Stimulated activated CD8-positive, alpha-beta memory T cell treated with anti-CD3 and anti-CD28 coated beads, Interleukin-7, amount 100 ng/mL, for 24 hours (primary cell): ENCODE measurements around the gene KIR2DL4.
"Not testable (repeated sequence)": the region's sequence is repeated elsewhere in the genome, so short reads cannot be mapped to it uniquely, and the experiment has no call there.

Experiments
- DNase-seq: peaks from one replicate; pipeline ENCODE4 v3.0.0-alpha.2; 2020; ENCODE audit warnings: low read depth

KIR2DL4 gene

DNA sequence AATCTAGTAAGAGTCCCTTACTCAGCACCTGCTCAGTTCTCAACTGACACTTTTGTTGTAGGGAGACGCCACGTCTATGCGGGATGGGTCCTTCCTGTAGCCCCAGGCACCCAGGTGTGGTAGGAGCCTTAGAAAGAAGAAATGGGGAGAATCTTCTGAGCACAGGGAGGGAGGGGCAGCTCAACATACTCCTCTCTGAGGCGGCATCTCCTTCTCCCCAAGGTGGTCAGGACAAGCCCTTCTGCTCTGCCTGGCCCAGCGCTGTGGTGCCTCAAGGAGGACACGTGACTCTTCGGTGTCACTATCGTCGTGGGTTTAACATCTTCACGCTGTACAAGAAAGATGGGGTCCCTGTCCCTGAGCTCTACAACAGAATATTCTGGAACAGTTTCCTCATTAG lies 1.2 kb downstream of the KIR2DL4 start:
- DNase-seq: no peak

DNA sequence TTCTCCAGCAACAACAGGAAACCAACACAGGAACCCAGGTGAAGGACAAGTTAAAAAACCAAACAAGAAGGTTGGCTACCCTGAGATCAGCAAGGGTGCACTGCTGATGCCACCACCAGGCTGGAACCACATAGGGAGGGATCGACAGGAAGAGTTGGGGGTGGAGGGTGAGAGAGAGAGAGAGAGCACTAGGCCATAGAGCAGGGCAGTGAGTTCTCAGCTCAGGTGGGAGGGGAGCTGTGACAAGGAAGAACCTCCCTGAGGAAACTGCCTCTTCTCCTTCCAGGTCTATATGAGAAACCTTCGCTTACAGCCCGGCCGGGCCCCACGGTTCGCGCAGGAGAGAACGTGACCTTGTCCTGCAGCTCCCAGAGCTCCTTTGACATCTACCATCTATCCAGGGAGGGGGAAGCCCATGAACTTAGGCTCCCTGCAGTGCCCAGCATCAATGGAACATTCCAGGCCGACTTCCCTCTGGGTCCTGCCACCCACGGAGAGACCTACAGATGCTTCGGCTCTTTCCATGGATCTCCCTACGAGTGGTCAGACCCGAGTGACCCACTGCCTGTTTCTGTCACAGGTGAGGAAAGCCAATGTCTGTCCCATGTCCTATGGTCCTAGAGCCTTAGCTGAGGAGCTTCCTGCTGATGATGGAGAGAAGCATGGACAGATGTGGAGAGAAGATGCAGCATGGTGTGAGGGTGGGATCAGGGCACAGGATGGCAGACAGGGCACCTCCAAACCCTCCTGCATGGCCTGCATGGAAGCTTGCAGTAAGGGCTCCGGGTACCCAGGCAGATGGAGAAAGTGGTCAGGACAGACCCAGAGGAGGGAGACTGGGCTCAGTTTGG lies 2.5 kb downstream of the KIR2DL4 start:
- DNase-seq: no peak

DNA sequence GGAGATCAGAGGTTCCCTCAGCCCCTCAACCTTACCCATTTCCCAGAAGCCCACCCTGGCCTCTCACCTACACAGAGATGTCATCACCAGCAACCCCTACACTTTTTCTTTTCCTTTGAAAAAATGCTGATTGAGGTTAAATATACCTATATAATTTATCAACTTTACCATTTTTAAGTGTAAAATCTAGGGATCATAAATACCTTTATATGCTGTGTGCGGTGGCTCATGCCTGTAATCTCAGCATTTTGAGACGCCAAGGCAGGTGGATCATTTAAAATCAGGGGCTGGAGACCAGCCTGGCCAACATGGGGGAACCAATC lies 3.1 kb downstream of the KIR2DL4 start:
- no peak for DNase-seq

DNA sequence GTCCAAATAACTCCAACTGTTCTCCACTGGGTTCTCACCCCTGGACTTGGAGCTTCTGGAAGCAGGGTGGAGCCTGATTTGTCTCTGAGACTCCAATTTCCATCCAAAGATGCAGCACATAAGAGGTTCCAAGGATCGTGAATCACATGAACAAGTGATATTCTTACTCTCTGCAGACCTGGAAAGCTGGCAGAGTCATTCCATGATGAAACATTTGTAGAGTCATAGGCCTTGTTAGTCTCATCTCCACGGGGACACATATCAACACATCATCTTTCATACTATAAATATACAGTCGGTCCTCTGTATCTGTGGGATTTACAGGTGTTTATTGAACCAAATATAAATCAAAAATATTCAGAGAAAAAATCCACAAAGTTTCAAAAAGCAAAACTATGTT lies 11.2 kb downstream of the KIR2DL4 start:
- not testable (repeated sequence) for DNase-seq

DNA sequence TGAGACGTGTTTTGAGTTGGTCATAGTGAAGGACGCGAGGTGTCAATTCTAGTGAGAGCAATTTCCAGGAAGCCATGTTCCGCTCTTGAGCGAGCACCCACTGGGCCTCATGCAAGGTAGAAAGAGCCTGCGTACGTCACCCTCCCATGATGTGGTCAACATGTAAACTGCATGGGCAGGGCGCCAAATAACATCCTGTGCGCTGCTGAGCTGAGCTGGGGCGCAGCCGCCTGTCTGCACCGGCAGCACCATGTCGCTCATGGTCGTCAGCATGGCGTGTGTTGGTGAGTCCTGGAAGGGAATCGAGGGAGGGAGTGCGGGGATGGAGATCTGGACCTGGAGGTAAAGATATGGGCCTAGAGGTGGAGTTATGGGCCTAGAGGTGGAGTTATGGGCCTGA lies 12.8 kb downstream of the KIR2DL4 start, which contains the start of gene KIR3DL1:
TSS of gene KIR3DL1 (plus strand) at position 218 of the 400 bp plus-strand sequence.
- DNase-seq: not testable (repeated sequence)

DNA sequence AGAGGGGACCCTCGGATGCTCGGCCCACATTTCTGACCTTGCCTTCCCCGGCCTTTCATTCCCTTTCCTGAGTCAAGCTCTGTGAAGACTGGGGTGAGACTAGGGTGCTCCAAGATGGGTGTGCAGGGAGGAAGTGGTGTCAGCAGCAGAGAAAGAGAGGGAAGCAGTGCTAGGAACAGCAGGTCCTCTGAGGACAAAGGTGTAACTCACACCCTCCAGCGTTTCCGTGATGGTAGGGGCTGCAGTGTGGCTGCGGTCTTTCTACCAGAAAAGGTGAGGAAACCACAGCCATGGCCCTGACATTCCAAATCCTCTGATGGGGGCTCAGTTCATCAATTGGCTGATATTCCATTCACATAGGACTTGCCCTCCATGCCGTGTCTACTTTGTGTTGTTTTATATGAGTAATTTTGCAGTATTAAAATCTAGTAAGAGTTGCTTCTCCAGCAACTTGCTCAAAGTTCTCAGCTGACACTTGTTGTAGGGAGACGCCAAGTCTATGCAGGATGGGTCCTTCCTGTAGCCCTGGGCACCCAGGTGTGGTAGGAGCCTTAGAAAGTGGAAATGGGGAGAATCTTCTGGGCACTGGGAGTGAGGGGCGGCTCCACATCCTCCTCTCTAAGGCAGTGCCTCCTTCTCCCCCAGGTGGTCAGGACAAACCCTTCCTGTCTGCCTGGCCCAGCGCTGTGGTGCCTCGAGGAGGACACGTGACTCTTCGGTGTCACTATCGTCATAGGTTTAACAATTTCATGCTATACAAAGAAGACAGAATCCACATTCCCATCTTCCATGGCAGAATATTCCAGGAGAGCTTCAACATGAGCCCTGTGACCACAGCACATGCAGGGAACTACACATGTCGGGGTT lies 14.5 kb downstream of the KIR2DL4 start:
- no peak for DNase-seq

DNA sequence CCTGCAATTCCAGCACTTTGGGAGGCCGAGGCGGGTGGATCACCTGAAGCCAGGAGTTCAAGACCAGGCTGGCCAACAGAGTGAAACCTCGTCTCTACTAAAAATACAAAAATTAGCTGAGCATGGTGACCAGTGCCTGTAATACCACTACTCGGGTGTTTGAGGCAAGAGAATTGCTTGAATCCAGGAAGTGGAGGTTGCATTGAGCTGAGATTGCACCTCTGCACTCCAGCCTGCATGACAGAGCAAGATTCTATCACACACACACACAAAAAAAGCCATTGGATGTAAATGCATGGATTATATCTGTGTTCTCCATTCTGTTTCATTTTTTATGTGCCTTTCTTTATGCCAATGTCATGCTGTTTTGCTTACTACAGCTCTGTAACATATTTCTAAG lies 21.0 kb downstream of the KIR2DL4 start:
- DNase-seq: not testable (repeated sequence)

DNA sequence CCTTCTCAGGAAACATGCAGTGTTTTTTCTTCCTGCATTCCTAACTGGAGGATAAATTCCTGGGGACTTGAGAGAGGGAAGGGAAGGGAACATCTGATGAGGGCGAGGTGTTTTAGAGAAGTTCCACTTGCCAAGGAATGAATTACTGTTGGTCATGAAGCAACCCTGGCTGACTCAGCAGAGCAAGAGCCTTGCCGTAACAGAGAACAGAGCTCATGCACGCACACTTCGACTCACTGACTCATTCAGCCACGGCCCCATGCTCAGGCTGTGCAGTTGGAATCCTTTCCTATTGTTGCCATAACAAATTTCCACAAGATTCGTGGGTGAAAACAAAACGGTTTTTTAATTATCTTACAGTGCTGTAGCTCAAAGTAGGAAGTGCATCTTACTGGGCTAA lies 21.9 kb downstream of the KIR2DL4 start:
- DNase-seq: not testable (repeated sequence)

DNA sequence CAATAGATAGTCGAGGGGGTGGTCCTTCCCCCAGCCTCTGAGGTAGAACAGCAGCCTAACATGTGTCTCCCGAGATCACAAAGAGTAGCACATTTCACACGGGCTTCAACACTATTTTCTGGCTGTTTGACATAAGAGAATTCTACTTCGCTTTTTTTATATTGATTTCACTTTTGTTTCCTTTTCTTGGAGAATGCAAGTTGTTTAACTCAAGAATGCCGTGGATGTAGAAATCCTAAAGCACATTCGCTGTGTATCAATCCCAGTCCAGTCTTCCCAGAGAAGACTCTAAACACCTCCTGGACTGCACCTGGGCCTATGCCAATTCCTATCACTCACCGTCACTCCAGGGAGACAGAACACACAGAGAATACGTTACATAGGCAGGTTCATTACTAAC lies 24.7 kb downstream of the KIR2DL4 start:
- not testable (repeated sequence) for DNase-seq

DNA sequence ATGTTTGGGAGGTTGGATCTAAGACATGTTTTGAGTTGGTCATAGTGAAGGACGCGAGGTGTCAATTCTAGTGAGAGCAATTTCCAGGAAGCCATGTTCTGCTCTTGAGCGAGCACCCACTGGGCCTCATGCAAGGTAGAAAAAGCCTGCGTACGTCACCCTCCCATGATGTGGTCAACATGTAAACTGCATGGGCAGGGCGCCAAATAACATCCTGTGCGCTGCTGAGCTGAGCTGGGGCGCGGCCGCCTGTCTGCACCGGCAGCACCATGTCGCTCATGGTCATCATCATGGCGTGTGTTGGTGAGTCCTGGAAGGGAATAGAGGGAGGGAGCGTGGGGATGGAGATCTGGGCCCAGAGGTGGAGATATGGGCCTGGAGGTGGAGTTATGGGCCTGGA lies 29.1 kb downstream of the KIR2DL4 start, which contains the start of gene KIR2DS4:
TSS of gene KIR2DS4 (plus strand) at position 181 of the 400 bp plus-strand sequence.
- not testable (repeated sequence) for DNase-seq

DNA sequence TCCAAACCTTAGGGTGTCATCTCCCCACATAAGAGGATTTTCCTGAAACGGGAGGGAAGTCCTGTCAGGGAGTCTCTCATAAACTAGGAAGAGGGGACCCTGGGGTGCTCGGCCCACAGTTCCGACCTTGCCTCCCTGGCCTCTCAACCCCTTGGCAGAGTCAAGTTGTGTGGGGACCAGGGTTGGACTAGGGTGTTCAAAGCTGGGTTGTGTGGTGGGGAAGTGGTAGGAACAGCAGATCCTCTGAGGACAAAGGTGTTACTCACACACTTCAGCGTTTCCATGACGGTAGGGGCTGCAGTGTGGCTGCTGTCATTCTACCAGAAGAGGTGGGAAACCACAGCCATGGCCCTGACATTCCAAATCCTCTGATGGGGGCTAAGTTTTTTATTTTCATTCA lies 31.7 kb downstream of the KIR2DL4 start:
- not testable (repeated sequence) for DNase-seq

DNA sequence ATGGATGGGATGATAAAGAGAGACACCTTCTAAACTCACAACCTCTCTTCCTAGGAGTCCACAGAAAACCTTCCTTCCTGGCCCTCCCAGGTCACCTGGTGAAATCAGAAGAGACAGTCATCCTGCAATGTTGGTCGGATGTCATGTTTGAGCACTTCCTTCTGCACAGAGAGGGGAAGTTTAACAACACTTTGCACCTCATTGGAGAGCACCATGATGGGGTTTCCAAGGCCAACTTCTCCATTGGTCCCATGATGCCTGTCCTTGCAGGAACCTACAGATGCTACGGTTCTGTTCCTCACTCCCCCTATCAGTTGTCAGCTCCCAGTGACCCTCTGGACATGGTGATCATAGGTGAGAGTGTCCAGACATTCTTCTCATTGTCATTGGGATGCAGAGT lies 34.1 kb downstream of the KIR2DL4 start:
- not testable (repeated sequence) for DNase-seq

DNA sequence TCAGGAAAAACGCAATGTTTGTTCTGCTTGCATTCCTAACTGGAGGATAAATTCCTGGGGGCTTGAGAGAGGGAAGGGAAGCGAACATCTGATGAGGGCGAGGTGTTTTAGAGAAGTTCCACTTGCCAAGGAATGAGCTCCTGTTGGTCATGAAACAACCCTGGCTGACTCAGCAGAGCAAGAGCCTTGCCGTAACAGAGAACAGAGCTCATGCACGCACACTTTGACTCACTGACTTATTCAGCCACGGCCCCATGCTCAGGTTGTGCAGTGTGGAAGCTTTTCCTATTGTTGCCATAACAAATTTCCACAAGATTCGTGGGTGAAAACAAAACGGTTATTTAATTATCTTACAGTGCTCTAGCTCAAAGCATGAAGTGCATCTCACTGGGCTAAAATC lies 39.8 kb downstream of the KIR2DL4 start:
- not testable (repeated sequence) for DNase-seq

DNA sequence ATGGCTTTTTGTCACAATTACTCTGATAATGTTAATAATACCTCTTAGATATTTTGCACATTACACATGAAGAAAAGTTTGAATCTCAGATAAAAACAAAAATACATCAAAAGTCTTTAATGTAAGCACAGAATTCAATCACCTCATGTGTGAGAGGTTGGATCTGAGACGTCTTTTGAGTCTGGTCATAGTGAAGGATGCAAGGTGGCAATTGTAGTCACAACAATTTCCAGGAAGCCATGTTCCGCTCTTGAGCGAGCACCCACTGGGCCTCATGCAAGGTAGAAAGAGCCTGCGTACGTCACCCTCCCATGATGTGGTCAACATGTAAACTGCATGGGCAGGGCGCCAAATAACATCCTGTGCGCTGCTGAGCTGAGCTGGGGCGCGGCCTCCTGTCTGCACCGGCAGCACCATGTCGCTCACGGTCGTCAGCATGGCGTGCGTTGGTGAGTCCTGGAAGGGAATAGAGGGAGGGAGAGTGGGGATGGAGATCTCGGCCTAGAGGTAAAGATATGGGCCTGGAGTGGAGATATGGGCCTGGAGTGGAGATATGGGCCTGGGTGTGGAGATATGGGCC lies 46.7 kb downstream of the KIR2DL4 start, which contains the start of gene KIR3DL2:
TSS of gene KIR3DL2 (plus strand) at position 383 of the 580 bp plus-strand sequence. CDS start at position 416, 33 bp downstream.
- not testable (repeated sequence) for DNase-seq

DNA sequence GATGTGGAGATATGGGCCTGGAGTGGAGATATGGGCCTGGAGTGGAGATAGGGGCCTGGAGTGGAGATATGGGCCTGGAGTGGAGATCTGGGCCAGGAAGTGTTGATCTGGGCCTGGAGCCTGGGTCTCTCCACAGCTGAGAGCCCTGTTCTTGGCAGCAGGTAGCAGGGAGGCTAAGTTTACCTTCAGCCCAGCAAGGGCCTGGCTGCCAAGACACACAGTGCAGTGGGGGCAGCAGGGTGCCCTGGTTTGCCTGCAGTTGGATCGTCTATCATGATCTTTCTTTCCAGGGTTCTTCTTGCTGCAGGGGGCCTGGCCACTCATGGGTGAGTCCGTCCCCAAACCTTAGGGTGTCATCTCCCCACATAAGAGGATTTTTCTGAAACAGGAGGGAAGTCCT lies 47.5 kb downstream of the KIR2DL4 start:
- DNase-seq: no peak

DNA sequence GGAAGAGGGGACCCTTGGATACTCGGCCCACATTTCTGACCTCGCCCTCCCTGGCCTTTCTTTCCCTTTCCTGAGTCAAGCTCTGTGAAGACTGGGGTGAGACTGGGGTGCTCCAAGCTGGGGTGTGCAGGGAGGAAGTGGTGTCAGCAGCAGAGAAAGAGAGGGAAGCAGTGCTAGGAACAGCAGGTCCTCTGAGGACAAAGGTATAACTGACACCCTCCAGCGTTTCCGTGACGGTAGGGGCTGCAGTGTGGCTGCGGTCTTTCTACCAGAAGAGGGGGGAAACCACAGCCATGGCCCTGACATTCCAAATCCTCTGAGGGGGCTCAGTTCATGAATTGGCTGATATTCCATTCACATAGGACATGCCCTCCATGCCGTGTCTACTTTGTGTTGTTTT lies 47.9 kb downstream of the KIR2DL4 start:
- DNase-seq: no peak

DNA sequence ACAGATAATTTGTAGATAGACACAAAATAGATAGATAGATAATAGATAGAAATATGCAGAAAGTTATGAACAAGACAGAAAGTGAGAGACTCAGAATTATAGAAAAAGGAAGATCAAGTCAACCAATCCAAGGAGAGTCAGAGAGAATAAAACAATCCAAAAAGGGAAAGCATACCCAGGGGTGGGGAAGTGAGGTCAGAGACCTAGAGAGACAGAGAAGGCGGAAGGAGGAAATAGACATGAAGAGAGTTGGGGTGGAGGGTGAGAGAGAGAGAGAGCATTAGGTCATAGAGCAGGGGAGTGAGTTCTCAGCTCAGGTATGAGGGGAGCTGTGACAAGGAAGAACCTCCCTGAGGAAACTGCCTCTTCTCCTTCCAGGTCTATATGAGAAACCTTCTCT lies 51.8 kb downstream of the KIR2DL4 start:
- not testable (repeated sequence) for DNase-seq

DNA sequence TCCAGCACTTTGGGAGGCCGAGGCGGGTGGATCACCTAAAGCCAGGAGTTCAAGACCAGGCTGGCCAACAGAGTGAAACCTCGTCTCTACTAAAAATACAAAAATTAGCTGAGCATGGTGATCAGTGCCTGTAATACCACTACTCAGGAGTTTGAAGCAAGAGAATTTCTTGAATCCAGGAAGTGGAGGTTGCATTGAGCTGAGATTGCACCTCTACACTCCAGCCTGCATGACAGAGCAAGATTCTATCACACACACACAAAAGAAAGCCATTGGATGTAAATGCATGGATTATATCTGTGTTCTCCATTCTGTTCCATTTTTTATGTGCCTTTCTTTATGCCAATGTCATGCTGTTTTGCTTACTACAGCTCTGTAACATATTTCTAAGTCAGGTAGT lies 55.1 kb downstream of the KIR2DL4 start:
- not testable (repeated sequence) for DNase-seq

DNA sequence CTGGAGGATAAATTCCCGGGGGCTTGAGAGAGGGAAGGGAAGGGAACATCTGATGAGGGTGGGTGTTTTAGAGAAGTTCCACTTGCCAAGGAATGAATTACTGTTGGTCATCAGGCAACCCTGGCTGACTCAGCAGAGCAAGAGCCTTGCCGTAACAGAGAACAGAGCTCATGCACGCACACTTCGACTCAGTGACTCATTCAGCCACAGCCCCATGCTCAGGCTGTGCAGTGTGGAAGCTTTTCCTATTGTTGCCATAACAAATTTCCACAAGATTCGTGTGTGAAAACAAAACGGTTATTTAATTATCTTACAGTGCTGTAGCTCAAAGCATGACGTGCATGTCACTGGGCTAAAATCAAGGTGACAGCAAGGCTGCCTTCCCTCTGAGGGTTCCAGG lies 56.0 kb downstream of the KIR2DL4 start:
- not testable (repeated sequence) for DNase-seq

DNA sequence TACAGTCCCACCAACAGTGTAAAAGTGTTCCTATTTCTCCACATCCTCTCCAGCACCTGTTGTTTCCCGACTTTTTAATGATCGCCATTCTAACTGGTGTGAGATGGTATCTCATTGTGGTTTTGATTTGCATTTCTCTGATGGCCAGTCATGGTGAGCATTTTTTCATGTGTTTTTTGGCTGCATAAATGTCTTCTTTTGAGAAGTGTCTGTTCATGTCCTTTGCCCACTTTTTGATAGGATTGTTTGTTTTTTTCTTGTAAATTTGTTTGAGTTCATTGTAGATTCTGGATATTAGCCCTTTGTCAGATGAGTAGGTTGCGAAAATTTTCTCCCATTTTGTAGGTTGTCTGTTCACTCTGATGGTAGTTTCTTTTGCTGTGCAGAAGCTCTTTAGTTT lies 60.0 kb downstream of the KIR2DL4 start:
- not testable (repeated sequence) for DNase-seq
